CD14-positive monocyte (primary cell): Measurements from ENCODE around the gene SMIM38. TPM values are rescaled to one million over a fixed set of nuclear protein-coding genes. Genes with fewer than 3 reads are reported as not detected.

Experiments used
- DNase-seq, 3 donors: peaks; one replicate each; pipeline ENCODE4 v3.0.0-alpha.2; 2011 to 2022
- H2AFZ ChIP-seq: 2 replicates; pipeline ENCODE4 v1.6.0; 2012; ENCODE audit warnings: mild to moderate bottlenecking, low read depth, low read length, inconsistent platforms; ENCODE audit not compliant: insufficient read depth, poor library complexity, severe bottlenecking
- H3K27ac ChIP-seq, 2 donors: 1 replicate in 1 of 2; 2 replicates in 1 of 2; pipeline ENCODE4 v1.5.1; 2012 to 2013; ENCODE audit warnings: low read length in 2 of 2, control low read depth in 1 of 2, inconsistent platforms in 1 of 2, low read depth in 1 of 2, mild to moderate bottlenecking in 1 of 2
- H3K27me3 ChIP-seq, 2 donors: one replicate each; pipeline versions ENCODE4 v1.6.0 to v1.6.1; 2011 to 2013; ENCODE audit warnings: low read length in 2 of 2; ENCODE audit not compliant: control insufficient read depth in 2 of 2, insufficient read depth in 2 of 2
- H3K36me3 ChIP-seq, 2 donors: replicated peaks in 1 of 2; 1 replicate in 1 of 2; 2 replicates in 1 of 2; pipeline versions ENCODE4 v1.5.1 to v1.6.1; 2012 to 2013; ENCODE audit warnings: low read length in 2 of 2, control low read depth in 1 of 2, inconsistent platforms in 1 of 2, mild to moderate bottlenecking in 1 of 2; ENCODE audit not compliant: insufficient read depth in 2 of 2, control insufficient read depth in 1 of 2
- H3K4me1 ChIP-seq, 2 donors: 1 replicate in 1 of 2; 2 replicates in 1 of 2; pipeline versions ENCODE4 v1.5.1 to v1.6.1; 2012 to 2013; ENCODE audit warnings: low read length in 2 of 2, control low read depth in 1 of 2, inconsistent platforms in 1 of 2, mild to moderate bottlenecking in 1 of 2, moderate library complexity in 1 of 2; ENCODE audit not compliant: insufficient read depth in 2 of 2, control insufficient read depth in 1 of 2
- H3K4me2 ChIP-seq: replicated peaks from 2 replicates; pipeline ENCODE3; 2012; ENCODE audit warnings: low read length, moderate library complexity, mild to moderate bottlenecking; ENCODE audit not compliant: poor library complexity, severe bottlenecking; ENCODE audit errors: extremely low read depth
- H3K4me3 ChIP-seq, 3 experiments: fragments of 200-600 bp in 1 of 3; sonication (generic) in 1 of 3; replicated peaks in 1 of 3; 1 replicate in 2 of 3; 2 replicates in 1 of 3; pipeline ENCODE4 v1.5.1; 2011 to 2013; ENCODE audit warnings: low read length in 3 of 3, mild to moderate bottlenecking in 3 of 3, control low read depth in 2 of 3, low read depth in 2 of 3, inconsistent platforms in 1 of 3, moderate library complexity in 1 of 3
- H3K79me2 ChIP-seq: 2 replicates; pipeline ENCODE4 v1.6.0; 2012; ENCODE audit warnings: mild to moderate bottlenecking, control low read depth, inconsistent platforms, low read length, moderate library complexity; ENCODE audit not compliant: insufficient read depth
- H3K9ac ChIP-seq: 2 replicates; pipeline ENCODE4 v1.6.0; 2017; ENCODE audit warnings: low read length, mild to moderate bottlenecking; ENCODE audit not compliant: insufficient read depth, poor library complexity, severe bottlenecking
- H3K9me3 ChIP-seq, 2 donors: replicated peaks in 1 of 2; 1 replicate in 1 of 2; 2 replicates in 1 of 2; pipeline versions ENCODE4 v1.5.1 to v1.6.1; 2012 to 2013; ENCODE audit warnings: low read length in 2 of 2, control low read depth in 1 of 2; ENCODE audit not compliant: control insufficient read depth in 1 of 2, insufficient read depth in 1 of 2
- H4K20me1 ChIP-seq: 2 replicates; pipeline ENCODE4 v1.6.0; 2012; ENCODE audit warnings: mild to moderate bottlenecking, low read length, control low read depth, moderate library complexity; ENCODE audit not compliant: insufficient read depth
- H3K27ac Mint-ChIP-seq, 7 donors: one replicate each; pipeline ENCODE4 v1.8.0; 2020; ENCODE audit warnings: mild to moderate bottlenecking in 7 of 7, mixed read lengths in 7 of 7, moderate library complexity in 6 of 7, inconsistent platforms in 2 of 7
- H3K27me3 Mint-ChIP-seq, 3 donors: one replicate each; pipeline ENCODE4 v1.8.0; 2021 to 2022; ENCODE audit warnings: low read depth in 3 of 3, mild to moderate bottlenecking in 3 of 3, mixed read lengths in 3 of 3, moderate library complexity in 3 of 3, inconsistent platforms in 1 of 3
- H3K36me3 Mint-ChIP-seq, 2 donors: one replicate each; pipeline ENCODE4 v1.8.0; 2020; ENCODE audit warnings: mixed read lengths in 2 of 2, inconsistent platforms in 1 of 2, mild to moderate bottlenecking in 1 of 2
- H3K4me1 Mint-ChIP-seq: one replicate; pipeline ENCODE4 v1.8.0; 2020; ENCODE audit warnings: mild to moderate bottlenecking, mixed read lengths
- H3K4me3 Mint-ChIP-seq, 2 donors: one replicate each; pipeline ENCODE4 v1.8.0; 2020; ENCODE audit warnings: mild to moderate bottlenecking in 2 of 2, mixed read lengths in 2 of 2, moderate library complexity in 1 of 2
- H3K9me3 Mint-ChIP-seq, 7 donors: one replicate each; pipeline ENCODE4 v1.8.0; 2020 to 2022; ENCODE audit warnings: mixed read lengths in 7 of 7, mild to moderate bottlenecking in 6 of 7, moderate library complexity in 6 of 7, inconsistent platforms in 2 of 7
- WGBS: methylation state at CpG from one replicate; pipeline ENCODE4 v1.1.5; 2013; ENCODE audit warnings: missing lambda C conversion rate; ENCODE audit not compliant: insufficient coverage; 5-methylcytosine and 5-hydroxymethylcytosine counted together
- intact Hi-C, 2 donors: fragments of 100-400 bp; cut with micrococcal nuclease; formaldehyde crosslinking; loops; one replicate each; pipeline versions ENCODE4 v1.15.0 to v1.15.1; 2023
- polyA plus RNA-seq, 3 donors: library from polyadenylated mRNA; depleted of rRNA in 1 of 3; unstranded in 2 of 3; stranded (reverse) in 1 of 3; fragments of 300-500 nt in 2 of 3; fragments of >200 nt in 1 of 3; fragmentation: Illumina TruSeq in 2 of 3; gene quantifications; 1 replicate in 2 of 3; 2 replicates in 1 of 3; pipeline ENCODE4 v1.2.3, GENCODE V29; 2012 to 2021
- TF ChIP-seq, protein P1 (sequence below): fragments of 200-600 bp; IDR thresholded peaks from one replicate; pipeline ENCODE4 v1.8.0; 2022; ENCODE audit warnings: antibody characterized with exemption, mild to moderate bottlenecking

Gene SMIM38
- polyA plus RNA-seq, 3 donors, result 0.05 TPM; not detected in 2

GRCh38 chr11:69196783-69197169 lies 41.0 kb downstream of the SMIM38 start:
- Histone ChIP-seq H3K4me2 (no peak overlapping the region), H3K79me2 (no peaks in the 10 kb centered on the region), H4K20me1 (no peaks in the 10 kb centered on the region), H3K9ac (no peak overlapping the region), H3K27me3 (no peaks in the 10 kb centered on the region), H3K9me3 (no peaks in the 10 kb centered on the region), H3K4me1 (no peaks in the 10 kb centered on the region), H3K27ac (no peak overlapping the region), H2AFZ (no peak overlapping the region), H3K36me3 (no peaks in the 10 kb centered on the region), H3K4me3 (no peak overlapping the region)
- Mint-ChIP-seq H3K9me3 (peaks cover 0 to 5% (median 2%) of the 10 kb centered on the region in 7 donors), H3K27me3 (peaks cover 2 to 7% (median 6%) of the 10 kb centered on the region in 3 donors), H3K36me3 (no peaks in the 10 kb centered on the region), H3K4me3 (no peak overlapping the region), H3K27ac (no peak overlapping the region), H3K4me1 (no peaks in the 10 kb centered on the region)
- 96% methylated on average over 14 of the region's 14 CpGs for WGBS
- intact Hi-C loops, result no loop called here
- TF ChIP-seq, protein P1, sequence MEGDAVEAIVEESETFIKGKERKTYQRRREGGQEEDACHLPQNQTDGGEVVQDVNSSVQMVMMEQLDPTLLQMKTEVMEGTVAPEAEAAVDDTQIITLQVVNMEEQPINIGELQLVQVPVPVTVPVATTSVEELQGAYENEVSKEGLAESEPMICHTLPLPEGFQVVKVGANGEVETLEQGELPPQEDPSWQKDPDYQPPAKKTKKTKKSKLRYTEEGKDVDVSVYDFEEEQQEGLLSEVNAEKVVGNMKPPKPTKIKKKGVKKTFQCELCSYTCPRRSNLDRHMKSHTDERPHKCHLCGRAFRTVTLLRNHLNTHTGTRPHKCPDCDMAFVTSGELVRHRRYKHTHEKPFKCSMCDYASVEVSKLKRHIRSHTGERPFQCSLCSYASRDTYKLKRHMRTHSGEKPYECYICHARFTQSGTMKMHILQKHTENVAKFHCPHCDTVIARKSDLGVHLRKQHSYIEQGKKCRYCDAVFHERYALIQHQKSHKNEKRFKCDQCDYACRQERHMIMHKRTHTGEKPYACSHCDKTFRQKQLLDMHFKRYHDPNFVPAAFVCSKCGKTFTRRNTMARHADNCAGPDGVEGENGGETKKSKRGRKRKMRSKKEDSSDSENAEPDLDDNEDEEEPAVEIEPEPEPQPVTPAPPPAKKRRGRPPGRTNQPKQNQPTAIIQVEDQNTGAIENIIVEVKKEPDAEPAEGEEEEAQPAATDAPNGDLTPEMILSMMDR, result no peak
- DNase-seq, result no peak

DNA sequence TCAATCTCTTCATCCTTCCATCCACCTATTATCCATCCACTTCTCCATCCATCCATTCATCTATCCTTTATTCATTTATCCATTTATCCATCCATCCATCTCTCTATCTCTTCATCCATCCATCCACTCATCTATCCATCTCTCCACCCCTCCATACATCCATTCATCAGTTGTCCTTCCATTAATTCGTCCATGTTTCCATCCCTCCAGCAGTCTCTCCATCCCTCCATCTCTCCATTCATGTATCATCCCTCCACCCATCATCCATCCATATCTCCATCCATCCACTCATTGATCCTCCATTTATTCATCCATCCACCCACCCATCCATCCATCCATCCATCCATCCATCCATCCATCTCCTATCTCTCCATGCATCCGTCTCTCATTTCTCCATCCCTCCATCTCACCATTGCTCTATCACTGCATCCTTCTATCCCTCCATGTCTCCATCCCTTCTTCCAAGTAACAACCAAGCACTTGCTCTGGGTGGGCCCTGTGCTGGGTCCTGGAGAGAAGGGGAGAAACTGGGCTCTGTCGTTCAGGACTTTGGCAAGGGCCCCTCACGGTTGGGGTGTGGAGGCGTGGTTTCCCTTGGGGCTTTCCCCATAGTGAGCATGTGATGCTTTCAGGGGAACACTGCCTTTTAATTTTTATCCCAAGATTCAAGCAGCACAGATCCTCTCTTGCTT lies 43.3 kb downstream of the SMIM38 start:
- Histone ChIP-seq H3K27me3 (no peaks in the 10 kb centered on the region), H2AFZ (no peak overlapping the region), H3K9ac (no peak overlapping the region), H3K27ac (no peak overlapping the region), H3K4me2 (no peak overlapping the region), H4K20me1 (no peaks in the 10 kb centered on the region), H3K79me2 (no peaks in the 10 kb centered on the region), H3K4me3 (no peak overlapping the region), H3K9me3 (no peaks in the 10 kb centered on the region), H3K36me3 (no peaks in the 10 kb centered on the region), H3K4me1 (no peaks in the 10 kb centered on the region)
- Mint-ChIP-seq H3K27ac (no peak overlapping the region), H3K4me1 (no peaks in the 10 kb centered on the region), H3K27me3 (peaks cover 2 to 6% (median 5%) of the 10 kb centered on the region in 3 donors), H3K36me3 (no peaks in the 10 kb centered on the region), H3K4me3 (no peak overlapping the region), H3K9me3 (peaks cover 0 to 5% (median 2%) of the 10 kb centered on the region in 7 donors)
- intact Hi-C loops, result no loop called here
- WGBS, result 55% methylated on average over 3 of the region's 5 CpGs
- DNase-seq, result no peak
- TF ChIP-seq, protein P1, result no peak
